ENCODE data around the gene BCAS3.
"Not testable (repeated sequence)": the region's sequence is repeated elsewhere in the genome, so short reads cannot be mapped to it uniquely, and the experiment has no call there.

Gene BCAS3

DNA sequence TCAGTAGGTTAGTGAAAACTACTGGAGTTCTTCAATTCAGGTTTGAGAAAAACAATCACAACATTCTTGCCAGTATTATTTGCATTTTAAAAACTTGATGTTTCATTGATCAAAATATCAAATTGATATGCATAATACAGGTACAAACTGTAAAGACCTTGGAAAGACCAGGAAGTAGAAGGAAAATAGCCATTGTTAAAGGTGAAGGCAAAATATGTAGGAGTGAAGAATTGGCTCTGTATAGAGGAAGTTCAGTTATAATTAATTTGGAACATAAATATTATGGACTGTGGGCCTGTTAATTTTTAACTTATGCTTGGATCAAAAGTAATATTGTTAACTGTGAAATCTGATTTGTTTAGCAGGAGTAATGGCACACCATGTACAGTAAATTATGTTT lies 112.6 kb downstream of the BCAS3 start:
- no peak for DNase-seq (ENCODE audit: low read depth in 2 of 2)

- no peak for DNase-seq (ENCODE audit: low read depth in 2 of 2)
Measured at GRCh38 chr17:60792250-60792898, 114.7 kb downstream of the BCAS3 start.

- DNase-seq (ENCODE audit: low read depth in 2 of 2) = no peak
Measured at GRCh38 chr17:60798576-60798975, 120.9 kb downstream of the BCAS3 start.

DNA sequence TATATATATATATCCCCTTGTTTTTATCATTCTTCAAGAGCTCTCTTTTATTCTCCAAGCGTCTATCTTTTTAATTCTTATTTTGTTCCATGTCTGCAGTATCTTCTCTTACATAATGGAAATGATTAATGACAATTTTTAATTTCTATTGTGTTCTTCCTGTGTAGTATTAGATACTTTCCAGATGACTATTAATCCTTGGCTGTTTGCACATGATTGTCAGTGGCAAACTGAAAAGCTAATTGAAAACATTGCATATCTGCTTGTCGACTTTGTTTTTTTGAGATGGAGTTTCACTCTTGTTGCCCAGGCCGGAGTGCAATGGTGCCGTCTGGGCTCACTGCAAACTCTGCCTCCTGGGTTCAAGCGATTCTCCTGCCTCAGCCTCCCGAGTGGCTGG lies 124.7 kb downstream of the BCAS3 start:
- DNase-seq (ENCODE audit: low read depth in 2 of 2) = no peak

GRCh38 chr17:60803059-60803458 lies 125.4 kb downstream of the BCAS3 start:
- no peak for DNase-seq (ENCODE audit: low read depth in 2 of 2)

- DNase-seq (ENCODE audit: low read depth in 2 of 2) = no peak
Measured at GRCh38 chr17:60804831-60805230, 127.2 kb downstream of the BCAS3 start.

GRCh38 chr17:60809421-60809820 lies 131.8 kb downstream of the BCAS3 start:
- no peak for DNase-seq (ENCODE audit: low read depth in 2 of 2)

- DNase-seq (ENCODE audit: low read depth in 2 of 2) = not testable (repeated sequence)
Measured at GRCh38 chr17:60814941-60815340, 137.3 kb downstream of the BCAS3 start.

DNA sequence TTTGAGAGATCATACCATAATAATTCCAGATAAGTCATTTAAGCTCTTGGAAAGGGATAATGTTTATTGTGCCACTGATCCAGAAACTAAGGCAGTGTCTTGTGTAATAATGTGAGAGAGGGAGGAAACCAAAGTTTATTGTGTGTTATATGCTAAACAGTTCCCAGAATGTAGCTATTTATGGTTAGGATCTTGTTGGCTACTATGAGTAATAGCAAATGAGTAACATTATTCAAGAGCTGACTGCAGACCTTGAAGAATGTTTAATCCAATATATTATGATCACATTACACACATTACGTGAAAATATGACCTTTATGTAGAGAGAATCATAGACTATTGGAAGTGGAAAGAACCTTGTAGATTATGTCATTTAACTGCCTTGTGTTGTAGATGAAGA lies 139.5 kb downstream of the BCAS3 start:
- DNase-seq (ENCODE audit: low read depth in 2 of 2) = no peak

GRCh38 chr17:60819447-60820130 lies 141.9 kb downstream of the BCAS3 start:
- DNase-seq (ENCODE audit: low read depth in 2 of 2) = no peak

DNA sequence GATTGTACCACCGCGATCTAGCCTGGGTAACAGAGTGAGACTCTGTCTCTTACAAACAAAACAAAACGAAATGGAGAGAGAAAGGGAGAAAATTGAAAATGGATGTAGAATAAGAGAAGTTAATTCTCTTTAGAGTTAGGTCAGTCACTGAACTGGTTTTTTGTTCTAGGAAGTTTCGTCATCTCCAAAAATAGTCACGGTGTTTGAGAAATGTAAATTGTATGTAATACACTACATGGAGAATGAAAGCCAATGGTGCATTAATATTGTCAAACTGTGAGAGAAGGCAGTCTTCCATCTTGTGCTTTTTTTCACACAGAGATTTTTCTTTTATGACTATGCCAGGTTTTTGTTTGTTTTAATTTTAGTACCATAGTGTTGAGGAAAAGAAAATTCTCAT lies 145.9 kb downstream of the BCAS3 start:
- DNase-seq (ENCODE audit: low read depth in 2 of 2) = no peak

GRCh38 chr17:60825351-60825750 lies 147.7 kb downstream of the BCAS3 start:
- DNase-seq (ENCODE audit: low read depth in 2 of 2) = no peak

DNA sequence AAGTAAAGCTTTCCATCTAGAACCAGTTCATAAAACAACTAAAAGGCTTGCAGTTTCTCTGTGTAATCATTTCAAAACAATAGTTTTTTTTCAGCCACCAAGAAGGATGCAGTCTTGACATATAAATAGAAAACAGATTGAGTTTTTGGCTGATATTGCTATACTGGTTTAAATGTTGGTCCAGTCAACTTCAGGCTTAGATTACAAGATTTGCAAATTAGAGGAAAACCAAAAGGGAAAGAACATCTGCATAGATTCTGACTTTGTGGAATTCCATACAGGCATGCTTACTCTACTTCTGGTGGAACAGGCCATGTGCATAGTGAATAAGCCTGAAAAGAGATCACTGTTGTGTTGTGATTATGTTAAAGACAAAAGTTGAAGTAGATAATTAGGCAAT lies 150.3 kb downstream of the BCAS3 start:
- DNase-seq (ENCODE audit: low read depth in 2 of 2) = no peak

GRCh38 chr17:60832151-60832585 lies 154.5 kb downstream of the BCAS3 start:
- no peak for DNase-seq (ENCODE audit: low read depth in 2 of 2)

- no peak for DNase-seq (ENCODE audit: low read depth in 2 of 2)
Measured at GRCh38 chr17:60832631-60833030, 155.0 kb downstream of the BCAS3 start.

DNA sequence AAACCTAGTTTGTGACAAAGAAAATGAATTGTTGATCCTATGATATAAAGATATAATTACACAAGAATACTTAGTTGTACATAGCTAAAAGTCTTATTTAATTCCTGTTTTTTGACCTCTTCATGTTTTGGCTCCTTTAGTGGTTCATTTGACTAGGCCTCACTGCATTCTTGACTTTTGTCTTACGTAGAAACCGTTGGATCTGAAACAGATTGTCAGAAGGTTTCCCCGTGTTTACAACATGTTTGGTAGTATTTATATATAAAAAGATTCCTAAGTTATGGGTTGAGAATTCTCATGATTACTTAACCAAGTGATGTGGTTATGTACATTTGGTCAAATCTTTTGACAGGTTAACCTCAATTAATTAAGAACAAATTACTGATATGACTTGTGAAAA lies 162.8 kb downstream of the BCAS3 start:
- DNase-seq (ENCODE audit: low read depth in 2 of 2) = no peak

GRCh38 chr17:60845012-60845411 lies 167.4 kb downstream of the BCAS3 start:
- no peak for DNase-seq (ENCODE audit: low read depth in 2 of 2)

DNA sequence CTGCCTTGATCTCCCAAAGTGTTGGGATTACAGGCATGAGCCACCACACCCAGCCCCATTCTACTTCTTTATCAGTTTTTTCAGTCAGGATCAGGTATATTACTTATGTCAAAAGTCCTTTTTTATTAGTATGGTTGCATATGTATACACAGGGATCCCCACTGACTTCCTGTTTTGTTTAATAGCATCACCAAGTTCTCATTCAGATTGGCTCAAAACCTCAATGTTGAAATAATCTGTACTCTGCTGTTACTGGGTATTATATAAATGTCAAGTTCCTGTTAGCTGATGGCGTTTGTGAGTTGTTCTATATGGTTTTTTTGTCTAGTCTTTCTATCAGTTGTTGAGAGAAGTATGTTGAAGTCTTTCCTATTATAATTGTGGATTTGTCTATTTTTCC lies 168.5 kb downstream of the BCAS3 start:
- DNase-seq (ENCODE audit: low read depth in 2 of 2) = no peak

DNA sequence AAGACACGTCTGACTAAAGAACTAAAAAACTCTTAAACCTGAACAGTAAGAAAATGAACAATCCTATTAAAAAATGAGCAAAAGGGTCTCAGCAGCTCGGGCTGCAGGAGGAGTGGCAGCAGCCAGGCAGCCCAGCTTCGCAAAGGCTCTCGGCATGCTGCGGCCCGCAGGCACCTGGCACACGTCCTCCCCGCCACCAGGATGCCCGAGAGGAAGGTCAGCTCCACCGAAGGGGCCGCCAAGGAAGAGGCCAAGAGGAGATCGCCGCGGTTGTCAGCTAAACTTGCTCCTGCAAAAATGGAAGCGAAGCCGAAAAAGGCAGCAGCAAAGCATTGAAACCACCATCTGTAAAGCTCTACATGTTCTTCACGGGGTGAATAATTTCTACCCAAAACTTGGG lies 173.5 kb downstream of the BCAS3 start:
- DNase-seq (ENCODE audit: low read depth in 2 of 2) = no peak

DNA sequence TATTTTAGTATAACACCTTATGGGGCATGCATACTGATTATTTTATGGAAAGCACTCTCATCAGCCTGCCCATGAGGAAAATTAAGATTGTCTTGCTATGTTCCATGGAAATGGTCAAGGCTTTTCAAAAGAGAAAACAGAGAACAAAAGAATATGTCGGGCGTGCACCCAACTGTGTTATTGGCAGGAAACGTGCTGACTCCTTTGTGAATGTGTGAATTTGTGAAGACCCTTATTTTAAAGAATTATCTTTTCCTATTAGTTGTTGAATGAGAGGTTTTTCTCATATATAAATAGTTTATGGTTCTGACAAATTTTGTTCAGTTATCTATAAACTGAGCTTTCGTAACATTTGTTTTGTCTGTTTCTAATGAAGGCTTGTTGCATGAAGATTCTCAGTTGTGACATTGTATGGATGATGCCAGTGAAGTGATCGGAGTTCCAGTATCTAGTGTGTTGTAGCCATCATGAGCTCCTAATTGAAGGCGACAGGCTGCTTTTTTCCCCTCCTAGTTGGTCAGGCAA lies 180.0 kb downstream of the BCAS3 start:
- no peak for DNase-seq (ENCODE audit: low read depth in 2 of 2)

DNA sequence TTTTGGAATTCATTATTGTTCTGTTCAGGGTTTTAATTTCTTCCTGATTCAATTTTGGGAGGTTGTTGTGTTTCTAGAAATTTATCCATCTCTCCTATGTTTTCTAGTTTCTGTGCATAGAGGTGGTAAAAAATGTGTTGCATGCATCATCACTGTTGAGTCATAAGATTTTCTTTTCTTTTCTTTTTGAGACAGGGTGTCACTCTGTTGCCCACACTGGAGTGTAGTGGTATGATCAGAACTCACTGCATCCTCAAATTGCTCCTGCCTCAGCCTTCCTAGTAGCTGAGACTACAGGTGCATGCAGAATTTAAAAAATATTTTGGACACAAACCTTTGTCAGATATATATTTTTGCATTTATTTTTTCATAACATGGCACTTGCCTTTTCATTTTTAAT lies 184.8 kb downstream of the BCAS3 start:
- DNase-seq (ENCODE audit: low read depth in 2 of 2) = no peak

- no peak for DNase-seq (ENCODE audit: low read depth in 2 of 2)
Measured at GRCh38 chr17:60863892-60864707, 186.4 kb downstream of the BCAS3 start.

- DNase-seq (ENCODE audit: low read depth in 2 of 2) = no peak
Measured at GRCh38 chr17:60864708-60865005, 187.0 kb downstream of the BCAS3 start.

All from stimulated activated CD4-positive, alpha-beta T cell treated with anti-CD3 and anti-CD28 coated beads, Interleukin-4, amount 100 ng/mL, for 48 hours (primary cell).